Measurements from ENCODE around the gene MEIS1. TPM values are rescaled to one million over a fixed set of nuclear protein-coding genes. Genes with fewer than 3 reads are reported as not detected.

Gene MEIS1
- total RNA-seq, 4 donors from 2014 or later: 7.6 to 17.4 (median 12.0) TPM

DNA sequence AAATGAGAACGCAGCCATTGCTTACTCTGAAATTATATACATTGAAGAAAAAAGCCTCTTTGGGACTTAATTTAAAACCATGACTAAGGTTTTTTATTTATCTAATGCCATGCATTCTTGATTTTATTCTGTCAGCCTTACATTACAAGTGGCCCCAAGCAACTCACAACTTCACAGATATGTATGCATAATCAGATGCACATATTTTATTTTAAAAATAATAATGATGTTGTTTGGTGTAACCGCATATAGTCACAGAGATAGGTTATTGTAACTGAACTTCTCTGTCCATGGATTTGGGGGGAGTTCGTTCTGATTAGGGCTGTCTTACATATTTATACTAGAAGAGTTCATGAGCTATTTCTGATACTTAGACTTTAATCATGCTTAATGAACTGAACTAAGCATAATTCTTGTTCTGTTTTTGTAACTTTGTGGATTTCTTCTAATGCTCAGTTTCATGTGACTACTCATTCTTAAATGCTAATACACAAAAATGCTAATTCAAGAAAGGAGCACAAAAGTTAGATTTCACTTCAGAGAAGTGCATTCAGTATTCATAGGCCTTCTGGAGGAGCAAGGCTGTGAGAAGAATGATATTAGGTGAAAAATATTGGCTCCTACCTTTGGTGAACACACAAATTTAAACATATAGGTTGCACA is 26.2 kb downstream of the MEIS1 start:
- TF ChIP-seq, protein P1, sequence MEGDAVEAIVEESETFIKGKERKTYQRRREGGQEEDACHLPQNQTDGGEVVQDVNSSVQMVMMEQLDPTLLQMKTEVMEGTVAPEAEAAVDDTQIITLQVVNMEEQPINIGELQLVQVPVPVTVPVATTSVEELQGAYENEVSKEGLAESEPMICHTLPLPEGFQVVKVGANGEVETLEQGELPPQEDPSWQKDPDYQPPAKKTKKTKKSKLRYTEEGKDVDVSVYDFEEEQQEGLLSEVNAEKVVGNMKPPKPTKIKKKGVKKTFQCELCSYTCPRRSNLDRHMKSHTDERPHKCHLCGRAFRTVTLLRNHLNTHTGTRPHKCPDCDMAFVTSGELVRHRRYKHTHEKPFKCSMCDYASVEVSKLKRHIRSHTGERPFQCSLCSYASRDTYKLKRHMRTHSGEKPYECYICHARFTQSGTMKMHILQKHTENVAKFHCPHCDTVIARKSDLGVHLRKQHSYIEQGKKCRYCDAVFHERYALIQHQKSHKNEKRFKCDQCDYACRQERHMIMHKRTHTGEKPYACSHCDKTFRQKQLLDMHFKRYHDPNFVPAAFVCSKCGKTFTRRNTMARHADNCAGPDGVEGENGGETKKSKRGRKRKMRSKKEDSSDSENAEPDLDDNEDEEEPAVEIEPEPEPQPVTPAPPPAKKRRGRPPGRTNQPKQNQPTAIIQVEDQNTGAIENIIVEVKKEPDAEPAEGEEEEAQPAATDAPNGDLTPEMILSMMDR (IDR thresholded peaks at IDR 0.05; ENCODE audit: low read depth): no peak

DNA sequence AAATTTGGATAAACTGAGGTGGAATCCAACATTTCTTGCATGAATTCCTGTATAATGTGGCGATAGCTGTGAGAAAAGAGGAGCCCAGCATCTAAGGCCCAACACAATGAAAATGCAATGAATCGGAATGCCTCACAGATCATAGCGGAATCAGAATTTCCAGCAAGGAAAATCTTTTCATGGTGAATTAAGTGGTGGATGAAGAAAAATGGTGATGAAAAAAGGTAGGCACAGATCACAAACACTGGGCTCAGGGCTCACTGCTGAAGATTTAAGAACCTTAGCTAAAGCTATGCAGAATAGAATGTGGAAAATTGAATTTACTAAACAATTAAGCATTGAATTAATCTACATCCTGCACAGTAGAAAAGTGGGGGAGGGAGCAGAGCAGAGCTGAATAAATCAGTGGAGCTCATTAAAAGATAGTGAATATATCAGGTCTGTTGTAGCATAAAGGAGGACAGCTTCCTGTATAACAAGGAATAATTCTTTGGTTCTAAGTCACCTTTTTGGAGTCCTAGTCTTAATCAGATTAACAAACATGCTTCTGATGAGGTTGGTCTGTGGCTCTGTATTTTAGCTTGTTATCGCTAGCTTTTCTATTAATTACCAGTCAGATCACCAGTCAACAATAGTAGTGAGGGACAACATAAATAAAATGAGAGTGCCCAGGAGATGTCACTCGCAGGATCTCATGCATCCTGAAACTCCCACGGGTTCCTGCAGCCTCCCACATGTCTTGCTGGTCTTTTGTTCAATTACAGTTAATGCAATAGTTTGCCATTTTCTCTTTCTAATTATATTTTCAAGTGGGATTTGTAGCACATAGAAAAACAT is 27.0 kb downstream of the MEIS1 start:
- TF ChIP-seq, protein P1 (IDR thresholded peaks at IDR 0.05; ENCODE audit: low read depth): no peak

DNA sequence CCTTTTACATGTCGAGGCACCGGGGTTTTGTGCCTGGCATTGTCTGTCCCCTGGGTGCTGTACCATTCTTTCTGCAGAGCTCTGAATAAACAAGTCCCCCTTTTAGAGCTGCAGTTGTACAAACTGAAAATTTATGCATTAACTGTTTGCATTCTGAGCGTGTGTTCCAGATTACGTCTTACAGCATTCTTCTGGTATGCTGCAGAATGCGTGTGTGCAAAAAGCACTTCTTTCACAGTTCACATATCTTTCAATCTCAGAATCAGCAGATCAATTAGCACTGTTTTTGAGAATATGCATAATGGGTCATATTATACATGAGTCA is 27.5 kb downstream of the MEIS1 start:
- TF ChIP-seq, protein P1 (IDR thresholded peaks at IDR 0.05; ENCODE audit: low read depth): no peak

DNA sequence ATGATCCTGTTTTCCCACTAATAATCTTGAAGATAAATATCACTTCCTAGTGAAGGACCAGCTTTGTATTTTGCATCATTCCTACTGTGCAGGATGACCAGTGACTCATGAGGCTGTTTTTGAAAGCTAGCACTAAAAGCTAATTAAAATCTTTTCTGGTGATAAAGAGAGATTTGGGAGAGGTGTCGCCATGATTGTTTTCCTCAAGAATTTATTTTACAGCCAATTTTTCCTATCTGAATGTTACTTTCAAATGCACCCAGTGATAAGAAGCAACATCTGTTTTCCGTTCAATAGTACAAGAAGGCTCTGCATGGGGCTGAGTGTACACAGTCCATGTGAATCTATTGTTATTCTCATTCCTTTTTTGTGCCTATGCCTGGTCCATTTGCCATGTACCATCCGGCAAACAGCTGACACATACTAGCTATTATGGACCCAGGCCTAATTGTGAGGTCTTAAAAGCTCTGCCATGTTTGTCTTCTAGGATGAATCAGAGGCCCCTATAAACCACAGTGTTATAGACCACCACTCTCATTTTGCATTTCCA is 28.4 kb downstream of the MEIS1 start:
- TF ChIP-seq, protein P1 (IDR thresholded peaks at IDR 0.05; ENCODE audit: low read depth): no peak

DNA sequence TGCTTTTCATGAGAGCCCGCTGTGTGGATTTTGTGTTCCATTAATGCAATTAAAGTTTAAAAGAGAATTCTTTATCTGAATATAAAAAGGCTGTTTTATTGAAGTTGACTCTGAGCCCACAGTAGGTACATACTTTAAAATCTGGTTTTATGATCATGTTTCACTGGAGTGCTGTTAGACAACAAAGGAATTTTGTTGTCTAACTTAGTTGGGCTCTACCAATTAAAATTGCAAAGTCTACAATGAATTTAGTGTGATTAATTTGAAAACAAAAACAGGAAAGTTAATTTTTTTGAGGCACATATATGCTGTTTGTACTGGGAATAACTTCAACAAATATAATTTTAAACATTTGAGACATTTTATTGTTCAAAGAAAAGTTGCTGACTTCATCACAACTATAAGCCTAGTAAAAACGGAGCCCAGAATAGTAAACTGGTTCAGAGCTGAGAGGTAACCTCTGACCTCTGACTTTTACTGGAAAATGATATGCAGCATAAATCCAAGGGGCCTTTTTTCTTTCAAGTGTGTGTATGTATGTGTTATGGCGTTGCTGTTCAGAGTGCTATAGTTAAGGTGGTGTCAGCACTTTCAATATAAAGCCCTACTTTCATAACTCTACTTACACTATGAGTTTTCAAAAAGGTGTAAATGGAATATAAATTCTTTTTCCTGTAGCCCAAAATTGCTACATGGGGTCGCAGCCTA is 30.2 kb downstream of the MEIS1 start:
- TF ChIP-seq, protein P1 (IDR thresholded peaks at IDR 0.05; ENCODE audit: low read depth): no peak

DNA sequence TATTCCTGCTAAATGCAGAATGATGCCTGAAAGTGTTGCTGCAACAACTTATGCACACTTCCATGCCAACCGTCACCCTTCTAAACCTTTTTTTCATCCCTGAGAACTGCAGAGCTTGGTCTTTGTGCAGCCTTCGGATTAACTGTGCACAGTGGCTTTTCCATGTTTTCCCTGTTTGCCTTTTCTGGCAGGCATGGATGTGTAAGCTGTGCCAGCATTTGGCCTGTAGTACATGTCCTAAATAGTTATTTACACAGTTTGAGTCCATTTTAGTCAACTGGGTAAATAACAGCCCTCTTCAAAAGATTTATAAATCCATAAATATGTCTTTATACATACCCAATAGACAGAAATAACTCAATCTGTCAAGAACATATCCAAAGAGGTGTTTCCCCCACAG is 31.5 kb downstream of the MEIS1 start:
- TF ChIP-seq, protein P1 (IDR thresholded peaks at IDR 0.05; ENCODE audit: low read depth): no peak

DNA sequence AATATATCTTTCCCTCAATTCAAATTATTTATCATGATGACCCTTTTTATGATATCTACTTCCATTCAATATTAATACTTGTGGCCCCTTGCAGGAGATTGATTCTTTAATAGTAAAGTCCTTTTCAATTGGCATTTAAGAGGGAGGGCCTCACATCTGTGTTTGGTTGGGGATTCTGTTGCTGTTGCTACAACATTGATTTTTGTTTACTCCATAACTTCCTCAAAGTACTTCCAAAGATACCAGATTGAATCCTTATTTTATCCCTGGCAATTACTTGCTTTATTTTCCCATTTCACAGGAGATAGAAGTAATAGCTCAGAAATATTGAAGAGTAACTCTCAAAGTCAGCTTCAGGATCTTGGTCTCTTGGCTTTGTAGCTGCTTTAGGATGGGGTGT is 32.8 kb downstream of the MEIS1 start:
- TF ChIP-seq, protein P1 (IDR thresholded peaks at IDR 0.05; ENCODE audit: low read depth): no peak

All from subcutaneous adipose tissue (tissue), 4 donors.